AG08396 (cell line): ENCODE results near the gene STYXL1.
"Not testable (repeated sequence)": the region's sequence is repeated elsewhere in the genome, so short reads cannot be mapped to it uniquely, and the experiment has no call there.

ENCODE experiments used
- DNase-seq: peaks from one replicate; pipeline ENCODE4 v3.0.0; 2012; ENCODE audit warnings: low spot score, mixed read lengths

The STYXL1 gene, protein sequence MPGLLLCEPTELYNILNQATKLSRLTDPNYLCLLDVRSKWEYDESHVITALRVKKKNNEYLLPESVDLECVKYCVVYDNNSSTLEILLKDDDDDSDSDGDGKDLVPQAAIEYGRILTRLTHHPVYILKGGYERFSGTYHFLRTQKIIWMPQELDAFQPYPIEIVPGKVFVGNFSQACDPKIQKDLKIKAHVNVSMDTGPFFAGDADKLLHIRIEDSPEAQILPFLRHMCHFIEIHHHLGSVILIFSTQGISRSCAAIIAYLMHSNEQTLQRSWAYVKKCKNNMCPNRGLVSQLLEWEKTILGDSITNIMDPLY

DNA sequence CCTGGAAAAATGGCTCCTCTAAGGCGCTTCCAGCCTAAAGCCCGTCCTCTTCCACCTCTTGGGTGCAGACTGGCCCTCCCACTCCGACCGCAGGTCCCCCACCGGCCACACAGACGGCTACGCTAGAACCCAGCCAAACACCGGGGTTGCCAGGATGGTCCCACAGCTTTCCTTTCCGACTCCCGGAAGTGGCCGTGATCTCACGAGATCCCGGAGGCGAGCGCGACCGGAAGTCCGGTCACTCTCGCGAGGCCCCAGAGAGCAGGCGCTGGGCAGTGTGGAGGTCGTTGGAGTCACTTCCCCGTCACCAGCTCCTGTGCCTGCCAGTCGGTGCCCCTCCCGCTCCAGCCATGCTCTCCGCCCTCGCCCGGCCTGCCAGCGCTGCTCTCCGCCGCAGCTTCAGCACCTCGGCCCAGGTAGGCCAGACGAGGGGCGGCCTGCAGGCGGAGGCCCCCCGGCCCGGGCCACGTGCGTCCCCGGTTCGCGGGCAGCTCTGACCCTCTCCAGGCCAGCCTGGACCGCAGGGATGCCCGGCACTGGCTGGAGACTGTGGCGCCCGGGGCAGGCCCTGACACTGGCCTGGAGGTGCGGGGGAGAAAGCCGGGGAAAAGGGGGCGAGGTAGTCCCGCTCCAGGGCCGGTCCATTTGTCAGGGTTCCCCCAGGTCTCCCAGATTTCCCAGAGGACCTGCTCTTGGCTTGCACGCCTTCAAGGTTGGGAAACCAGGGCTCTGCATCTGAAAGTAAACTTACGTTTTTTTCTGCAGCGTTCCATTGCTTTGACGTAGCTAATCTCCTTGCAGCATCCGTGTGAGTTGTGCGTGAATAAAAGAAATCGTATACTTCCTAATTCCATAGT is at the start of gene STYXL1, which contains the start of gene MDH2:
Gene STYXL1 (minus strand): TSS at position 190 of the 857 bp plus-strand sequence. CDS start 17,477 bp downstream, outside the sequence.
Gene MDH2 (plus strand): TSS at position 296 of the 857 bp plus-strand sequence. CDS start 55 bp downstream, at position 351.
- peak; percentile 98 for DNase-seq

DNA sequence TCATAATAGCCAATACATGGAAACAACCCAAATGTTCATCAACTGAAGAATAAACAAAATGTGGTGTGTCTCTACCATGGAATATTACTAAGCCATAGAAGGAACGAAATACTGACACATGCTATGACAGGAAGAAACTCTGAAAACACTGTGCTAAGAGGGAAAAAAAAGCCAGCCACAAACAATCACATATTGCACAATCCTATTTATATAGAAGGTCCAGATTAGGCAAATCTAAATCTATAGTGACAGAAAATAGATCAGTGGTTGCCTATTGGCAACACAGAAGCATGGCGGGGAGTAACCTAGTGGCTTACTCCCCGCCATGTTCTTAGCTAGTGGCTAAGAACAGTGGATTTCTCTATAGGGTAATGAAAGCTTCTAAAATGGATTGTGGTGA is 48.1 kb upstream of the STYXL1 start:
- DNase-seq: no peak

DNA sequence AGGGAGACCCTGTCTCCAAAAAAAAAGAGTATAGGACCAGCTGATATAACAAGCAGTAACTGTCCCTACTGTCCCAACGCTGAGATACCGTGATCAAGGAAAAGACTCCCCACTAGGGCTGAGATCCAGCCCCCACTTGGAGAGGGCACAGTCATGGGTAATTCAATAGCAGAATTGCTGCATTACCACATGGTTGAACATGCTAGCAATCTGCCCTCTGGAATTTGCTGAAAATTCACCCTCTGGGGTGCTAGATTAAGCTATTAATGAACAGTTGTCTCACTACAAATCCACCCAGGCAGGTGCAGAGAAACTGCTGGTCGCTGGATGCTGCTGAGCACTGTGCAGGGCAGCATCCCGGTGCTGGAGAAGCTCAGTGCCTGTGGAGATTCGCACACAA is 46.5 kb upstream of the STYXL1 start:
- not testable (repeated sequence) for DNase-seq

DNA sequence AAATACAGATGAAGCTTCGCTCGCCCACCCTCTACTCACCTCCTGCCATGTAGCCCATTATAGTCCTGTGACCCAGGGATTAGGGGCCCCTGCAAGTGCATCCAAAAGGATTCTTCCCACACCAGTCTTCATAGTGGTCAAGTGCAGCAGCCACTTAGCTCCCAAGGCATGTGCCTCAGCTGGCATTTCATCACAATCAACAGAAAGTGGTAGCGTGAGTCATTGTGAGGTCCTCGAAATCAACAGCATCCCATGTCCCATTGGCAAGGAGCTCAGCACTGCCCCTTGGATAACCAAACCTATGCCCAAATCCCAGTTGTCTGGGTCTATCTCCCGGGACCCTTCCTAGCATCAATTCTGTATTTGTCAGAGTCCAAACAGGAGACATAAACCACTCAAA is 45.7 kb upstream of the STYXL1 start:
- DNase-seq: not testable (repeated sequence)

DNA sequence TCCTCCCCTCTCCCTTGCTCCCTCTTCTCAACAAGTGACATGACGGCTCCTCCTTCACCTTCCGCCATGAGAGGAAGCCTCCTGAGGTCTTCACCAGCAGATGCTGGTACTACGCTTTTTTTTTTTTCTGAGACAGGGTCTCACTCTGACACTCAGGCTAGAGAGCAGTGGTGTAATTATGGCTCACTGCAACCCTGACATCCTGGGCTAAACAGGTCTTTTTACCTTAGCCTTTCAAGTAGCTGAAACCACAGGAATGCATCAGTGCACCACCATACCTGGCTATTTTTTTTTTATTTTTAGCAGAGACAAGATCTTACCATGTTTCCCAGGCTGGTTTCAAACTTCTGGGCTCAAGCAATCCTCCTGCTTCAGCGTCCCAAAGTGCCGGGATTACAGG is 43.7 kb upstream of the STYXL1 start:
- no peak for DNase-seq

DNA sequence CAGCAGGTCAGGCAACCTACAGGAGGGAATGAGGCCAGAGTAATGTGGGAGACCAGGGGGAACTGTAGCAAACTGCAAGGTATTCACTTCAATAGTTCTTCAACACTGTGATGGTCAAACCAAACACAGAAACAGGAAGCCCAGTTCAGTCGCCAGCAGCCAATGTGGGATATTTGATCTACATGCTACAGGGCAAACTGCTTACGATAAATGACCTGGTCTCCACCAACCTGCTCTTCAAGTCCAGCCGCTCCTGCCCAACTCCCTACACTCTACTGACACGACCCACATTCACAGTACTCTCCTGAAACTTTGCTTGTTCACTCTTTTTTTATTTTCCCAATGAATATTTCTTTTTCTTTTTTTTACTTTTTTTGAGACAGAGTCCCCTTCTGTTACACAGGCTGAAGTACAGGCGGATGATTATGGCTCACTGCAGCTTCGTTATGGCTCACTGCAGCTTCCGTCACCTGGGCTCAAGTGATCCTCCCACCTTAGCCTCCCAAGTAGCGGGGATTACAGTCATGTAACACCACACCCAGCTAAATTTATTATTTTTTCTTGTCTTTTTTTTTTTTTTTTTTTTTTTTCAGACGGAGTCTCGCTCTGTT is 42.2 kb upstream of the STYXL1 start:
- no peak for DNase-seq

DNA sequence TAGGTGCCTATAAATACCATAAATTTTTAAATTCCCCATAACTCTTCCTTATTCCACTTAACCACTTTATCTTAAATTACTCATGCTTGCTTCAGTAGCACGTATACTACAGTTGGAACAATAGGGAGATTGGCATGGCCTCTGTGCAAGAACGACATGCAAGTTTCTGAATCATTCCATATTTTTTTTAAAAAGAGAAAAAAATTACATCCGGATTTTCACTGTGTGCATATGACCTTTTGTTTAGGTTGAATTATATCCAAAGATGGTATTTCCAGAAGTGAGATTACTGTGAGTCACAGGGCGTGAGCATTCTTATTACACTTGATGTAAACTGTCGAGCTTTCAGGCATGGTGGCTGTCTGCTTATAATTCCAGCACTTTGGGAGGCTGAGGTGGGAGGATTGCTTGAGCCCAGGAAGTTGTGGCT is 39.6 kb upstream of the STYXL1 start:
- peak; percentile 12 for DNase-seq

DNA sequence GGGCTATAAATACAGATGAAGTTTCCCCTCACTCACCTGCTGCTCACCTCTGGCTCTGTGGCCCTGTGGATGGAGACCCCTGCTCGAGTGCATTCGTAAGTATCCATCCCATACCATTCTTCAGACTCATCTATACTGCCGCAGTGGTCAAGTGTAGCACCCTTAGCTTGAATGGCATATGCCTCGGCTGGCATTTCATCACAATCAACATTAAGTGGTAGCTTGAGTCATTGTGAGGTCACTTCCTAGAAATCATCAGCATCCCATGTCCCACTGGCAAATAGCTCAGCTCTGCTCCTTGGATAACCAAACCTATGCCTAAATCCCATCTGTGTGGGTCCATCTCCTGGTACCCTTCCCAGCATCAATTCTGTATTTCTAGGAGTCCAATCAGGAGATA is 38.3 kb upstream of the STYXL1 start:
- no peak for DNase-seq

DNA sequence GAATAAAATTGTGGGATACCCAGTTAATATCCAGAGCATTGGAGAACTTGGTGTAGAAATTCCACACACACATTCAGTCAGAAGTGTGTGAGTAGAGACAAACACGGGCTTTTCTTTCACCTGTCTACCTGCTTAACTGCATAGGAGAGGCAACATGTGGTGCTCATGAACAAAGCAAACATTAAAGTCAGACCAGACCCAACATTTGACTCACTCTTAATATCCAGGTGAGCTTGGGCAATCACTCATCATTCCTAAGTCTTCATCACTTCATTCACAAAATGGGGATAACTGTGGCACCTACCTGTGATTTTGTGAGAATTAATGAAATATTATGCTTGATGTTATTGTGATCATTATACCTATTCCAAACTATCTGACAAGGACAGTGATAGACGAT is 36.3 kb upstream of the STYXL1 start:
- not testable (repeated sequence) for DNase-seq

DNA sequence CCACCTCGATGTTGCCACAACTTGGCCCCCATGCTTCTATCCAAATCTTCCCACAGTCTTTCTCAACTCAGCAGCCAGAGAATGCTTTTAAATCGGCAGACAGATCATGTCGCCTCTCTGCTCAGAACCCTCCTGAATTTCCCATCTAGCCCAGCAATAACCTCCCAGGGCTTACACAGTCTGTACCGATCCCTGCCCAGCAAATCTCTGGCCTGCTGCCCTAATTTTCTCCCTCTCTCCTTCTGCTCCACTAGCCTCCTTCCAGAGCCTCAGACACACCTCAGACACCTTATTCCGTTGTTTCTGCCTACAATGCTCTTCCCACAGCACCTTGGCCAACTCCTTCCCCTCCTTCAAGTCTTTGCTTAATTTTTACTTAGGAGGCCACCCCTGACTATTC is 32.4 kb upstream of the STYXL1 start:
- DNase-seq: no peak

DNA sequence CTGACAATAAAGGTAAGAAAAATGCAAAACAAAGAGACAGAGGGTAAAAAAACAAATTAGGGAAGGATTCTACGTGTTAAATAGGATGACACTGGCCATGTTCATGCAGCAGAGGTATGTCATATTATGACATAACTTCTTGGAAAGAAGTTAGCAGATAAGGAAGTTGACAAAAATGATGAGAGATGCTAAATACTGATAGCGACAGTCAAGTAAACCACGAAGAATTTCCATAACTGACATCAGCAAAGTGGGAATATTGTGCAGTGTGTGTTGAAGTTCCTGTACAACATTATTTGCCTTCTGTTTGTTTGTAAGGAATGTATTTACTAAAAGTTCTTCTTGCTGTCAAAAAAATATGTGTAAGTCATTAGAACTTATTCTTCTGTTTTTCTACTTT is 29.6 kb upstream of the STYXL1 start:
- DNase-seq: no peak

DNA sequence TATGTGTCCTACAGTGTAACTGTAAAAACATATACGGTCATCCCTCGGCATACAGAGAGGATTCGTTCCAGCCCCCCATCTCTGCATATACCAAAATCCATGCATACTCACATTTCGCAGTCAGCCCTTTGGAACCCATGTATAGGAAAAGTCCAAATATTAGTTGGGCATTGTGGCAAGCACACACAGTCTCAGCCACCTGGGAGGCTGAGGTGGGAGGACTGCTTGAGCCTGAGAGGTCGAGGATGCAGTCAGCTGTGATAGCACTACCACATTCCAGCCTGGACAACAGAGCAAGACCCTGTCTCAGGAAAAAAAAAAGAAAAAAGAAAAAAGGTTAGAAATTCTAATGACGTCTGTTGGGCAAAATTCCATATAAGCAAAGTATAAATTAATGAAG is 29.2 kb upstream of the STYXL1 start:
- no peak for DNase-seq

DNA sequence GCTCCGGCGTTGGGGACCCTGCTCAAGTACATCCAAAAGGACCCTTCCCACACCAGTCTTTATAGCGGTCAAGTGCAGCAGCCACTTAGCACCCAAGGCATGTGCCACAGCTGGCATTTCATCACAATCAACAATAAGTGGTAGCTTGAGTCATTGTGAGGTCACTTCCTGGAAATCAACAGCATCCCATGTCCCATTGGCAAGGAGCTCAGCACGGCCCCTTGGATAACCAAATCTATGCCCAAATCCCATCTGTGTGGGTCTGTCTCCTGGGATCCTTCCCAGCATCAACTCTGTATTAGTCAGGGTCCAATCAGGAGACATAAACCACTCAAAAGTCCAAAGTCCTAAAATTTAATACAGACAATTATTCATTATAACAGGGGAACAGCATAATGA is 27.2 kb upstream of the STYXL1 start:
- DNase-seq: no peak

DNA sequence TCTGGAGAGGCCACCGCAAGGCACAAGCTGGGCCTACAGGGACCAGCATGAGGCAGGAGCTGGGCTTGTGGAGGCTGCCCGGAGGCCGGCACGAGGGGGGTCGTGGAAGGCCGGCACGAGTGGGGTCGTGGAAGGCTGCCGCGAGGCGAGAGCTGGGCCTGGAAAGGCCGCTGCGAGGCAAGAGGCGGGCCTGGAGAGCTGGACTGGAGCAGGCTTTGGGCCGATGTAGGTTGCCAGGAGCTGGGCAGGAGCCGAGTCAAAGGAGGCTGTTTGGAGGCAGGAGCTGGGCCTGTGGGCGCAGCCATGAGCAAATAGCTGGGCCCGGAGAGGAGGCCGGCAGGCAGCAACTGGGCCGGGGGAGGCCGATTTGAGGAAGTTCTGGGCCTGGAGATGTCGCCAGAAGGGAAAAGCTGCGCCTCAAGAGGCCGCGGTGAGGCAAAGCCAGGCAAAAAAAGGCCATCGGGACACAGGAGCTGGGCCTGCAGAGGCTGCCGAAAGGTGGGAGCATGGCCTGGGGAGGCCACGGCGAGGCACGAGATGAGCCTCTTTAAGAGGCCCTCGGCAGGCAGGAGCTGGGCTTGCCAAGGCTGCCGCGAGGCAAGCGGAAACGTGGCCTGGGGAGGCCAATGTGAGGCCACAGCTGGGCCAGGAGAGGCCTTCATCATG is 26.6 kb upstream of the STYXL1 start:
- no peak for DNase-seq

DNA sequence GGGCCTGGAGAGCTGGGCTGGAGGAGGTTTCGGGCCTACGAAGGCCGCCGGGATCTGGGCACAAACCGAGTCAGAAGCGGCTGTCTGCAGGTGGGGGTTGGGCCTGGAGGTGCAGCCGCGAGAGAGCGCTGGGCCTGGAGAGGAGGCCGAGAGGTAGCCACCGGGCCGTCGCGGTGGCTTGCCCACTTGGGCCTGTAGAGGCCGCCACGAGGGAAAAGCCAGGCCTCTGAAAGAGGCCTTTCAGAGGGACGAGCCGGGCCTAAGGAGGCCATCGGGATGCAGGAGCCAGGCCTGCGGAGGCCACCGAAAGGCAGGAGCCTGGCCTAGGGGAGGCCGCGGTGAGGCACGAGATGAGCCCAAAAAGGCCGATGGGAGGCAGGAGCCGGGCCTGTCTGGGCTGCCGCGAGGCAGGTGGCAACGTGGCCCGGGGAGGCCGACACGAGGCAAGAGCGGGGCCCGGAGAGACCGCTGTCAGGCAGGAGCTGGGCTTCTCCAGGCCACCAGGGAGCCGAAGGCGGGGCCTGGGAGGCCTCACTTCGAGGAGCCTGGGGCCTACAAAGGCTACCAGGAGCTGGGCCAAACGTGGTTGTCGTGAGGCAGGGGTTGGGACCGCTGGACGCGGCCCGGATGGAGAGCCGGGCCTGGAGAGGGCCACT is 25.7 kb upstream of the STYXL1 start:
- DNase-seq: no peak

DNA sequence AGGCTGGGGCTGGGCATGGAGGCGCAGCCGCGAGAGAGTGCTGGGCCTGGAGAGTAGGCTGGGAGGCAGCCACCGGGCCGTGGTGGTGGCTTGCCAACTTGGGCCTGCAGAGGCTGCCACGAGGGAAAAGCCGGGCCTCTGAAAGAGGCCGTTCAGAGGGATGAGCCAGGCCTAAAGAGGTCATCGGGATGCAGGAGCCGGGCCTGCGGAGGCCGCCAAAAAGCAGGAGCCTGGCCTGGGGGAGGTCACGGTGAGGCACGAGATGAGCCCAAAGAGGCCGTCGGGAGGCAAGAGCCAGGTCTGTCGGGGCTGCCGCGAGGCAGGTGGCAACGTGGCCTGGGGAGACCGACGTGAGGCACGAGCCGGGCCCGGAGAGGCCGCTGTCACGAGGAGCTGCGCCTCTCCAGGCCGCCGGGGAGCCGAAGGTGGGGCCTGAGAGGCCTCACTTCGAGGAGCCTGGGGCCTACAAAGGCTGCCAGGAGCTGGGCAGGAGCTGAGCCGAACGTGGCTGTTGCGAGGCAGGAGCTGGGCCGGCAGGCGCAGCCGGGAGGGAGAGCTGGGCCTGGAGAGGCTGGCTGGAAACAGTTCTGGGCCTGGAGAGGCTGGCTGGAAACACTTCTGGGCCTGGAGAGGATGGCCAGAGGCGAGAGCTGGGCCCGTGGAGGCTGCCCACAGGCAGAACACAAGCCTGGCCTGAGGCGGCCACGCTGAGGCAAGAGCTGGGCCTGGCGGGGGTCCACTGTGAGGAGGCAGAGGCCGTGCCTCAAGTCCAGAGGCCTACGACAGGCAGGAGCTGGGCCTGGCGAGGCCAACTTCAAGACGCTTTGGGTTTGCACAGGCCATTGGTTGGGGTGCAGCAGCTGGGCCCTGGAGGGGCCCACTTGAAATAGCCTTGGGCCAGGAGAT is 24.7 kb upstream of the STYXL1 start:
- no peak for DNase-seq

DNA sequence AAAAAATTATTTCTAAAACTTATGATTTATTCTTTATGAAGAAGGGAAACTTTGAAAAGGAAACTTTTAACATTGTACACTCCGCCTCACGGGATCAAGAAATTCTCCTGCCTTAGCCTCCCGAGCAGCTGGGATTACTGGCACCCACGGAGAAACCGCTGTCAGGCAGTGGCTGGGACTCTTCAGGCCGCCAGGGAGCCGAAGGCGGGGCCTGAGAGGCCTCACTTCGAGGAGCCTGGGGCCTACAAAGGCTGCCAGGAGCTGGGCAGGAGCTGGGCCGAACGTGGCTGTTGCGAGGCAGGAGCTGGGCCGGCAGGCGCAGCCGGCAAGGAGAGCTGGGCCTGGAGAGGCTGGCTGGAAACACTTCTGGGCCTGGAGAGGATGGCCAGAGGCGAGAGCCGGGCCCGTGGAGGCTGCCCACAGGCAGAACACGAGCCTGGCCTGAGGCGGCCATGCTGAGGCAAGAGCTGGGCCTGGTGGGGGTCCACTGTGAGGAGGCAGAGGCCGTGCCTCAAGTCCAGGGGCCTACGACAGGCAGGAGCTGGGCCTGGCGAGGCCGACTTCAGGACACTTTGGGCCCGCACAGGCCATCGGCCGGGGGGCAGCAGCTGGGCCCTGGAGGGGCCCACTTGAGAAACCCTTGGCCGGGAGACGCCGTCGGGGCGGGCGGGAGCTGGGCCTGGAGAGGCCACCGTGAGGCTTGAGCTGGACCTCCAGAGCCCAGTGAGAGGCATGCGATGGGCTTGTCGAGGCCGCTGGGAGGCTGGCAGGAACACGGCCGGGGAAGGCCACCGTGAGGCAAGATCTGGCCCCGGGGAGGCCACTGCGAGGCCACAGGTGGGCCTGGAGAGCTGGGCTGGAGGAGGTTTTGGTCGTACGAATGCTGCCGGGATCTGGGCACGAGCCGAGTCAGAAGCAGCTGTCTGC is 23.8 kb upstream of the STYXL1 start:
- no peak for DNase-seq

DNA sequence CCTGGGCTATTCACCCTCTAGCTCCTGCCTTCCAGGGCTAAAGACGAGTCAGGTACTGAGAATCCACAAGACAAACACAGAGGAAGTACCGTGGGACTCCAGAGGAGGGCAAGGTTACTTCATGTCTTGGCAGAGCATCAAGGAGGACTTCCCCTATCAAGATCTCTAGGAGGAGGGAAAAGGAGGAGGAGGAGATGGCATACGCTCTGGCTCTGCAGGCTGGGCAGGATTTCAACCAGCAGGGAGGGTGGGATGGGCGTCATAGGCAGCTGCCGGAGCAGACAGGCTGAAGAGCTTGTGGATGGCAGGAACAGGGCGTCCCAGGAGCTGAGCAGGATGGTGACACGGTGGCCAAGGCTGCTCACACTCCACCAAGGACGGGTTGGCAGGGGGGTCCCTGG is 21.4 kb upstream of the STYXL1 start:
- DNase-seq: peak; percentile 81

DNA sequence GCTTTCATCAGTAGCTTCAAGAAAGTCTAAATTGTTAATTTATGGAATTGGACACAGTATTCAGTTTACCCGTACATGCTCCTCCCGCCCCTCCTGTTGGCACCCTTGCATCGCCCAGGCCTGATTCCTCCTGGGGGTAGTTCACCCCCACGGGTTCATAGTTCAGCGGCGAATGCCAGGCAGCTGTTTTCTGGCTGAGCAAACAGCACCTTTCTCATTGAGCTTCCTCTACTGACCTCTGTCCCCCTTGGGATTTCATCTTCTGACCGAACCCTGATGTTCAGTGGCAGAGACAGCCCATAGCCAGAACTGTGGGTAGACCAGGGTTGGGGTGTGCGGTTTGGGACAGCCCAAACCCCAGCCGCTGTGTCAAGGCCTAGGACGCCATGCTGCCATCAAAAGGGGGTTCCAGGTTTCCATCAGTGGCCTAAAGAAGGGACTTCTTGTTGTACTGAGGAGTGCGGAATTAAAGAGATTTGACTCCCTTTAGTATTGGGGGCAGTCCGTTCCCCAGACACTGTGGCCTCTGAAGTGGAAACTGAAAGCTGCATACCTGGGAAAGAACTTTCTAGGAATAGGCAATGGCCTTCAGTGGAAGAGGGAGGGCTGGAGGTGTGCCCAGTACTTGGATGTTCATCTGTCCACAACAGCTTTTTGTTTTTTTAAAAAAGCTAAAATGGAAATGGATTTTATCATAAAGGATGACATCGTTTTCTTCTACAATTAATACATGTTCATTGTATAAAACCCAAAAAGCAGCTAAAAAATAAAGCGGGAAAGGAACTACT is 19.1 kb upstream of the STYXL1 start:
- no peak for DNase-seq
